Endothelial cell of coronary artery (primary cell): ENCODE results near the gene OR4S1. TPM values are rescaled to one million over a fixed set of nuclear protein-coding genes. Genes with fewer than 3 reads are reported as not detected.

ENCODE experiments used
- total RNA-seq: library from RNA; depleted of rRNA; stranded (reverse); fragments of >200 nt; gene quantifications from 2 replicates; pipeline ENCODE4 v1.2.3, GENCODE V29; 2014

The OR4S1 gene, protein sequence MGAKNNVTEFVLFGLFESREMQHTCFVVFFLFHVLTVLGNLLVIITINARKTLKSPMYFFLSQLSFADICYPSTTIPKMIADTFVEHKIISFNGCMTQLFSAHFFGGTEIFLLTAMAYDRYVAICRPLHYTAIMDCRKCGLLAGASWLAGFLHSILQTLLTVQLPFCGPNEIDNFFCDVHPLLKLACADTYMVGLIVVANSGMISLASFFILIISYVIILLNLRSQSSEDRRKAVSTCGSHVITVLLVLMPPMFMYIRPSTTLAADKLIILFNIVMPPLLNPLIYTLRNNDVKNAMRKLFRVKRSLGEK
- not detected in 2 replicates for total RNA-seq

DNA sequence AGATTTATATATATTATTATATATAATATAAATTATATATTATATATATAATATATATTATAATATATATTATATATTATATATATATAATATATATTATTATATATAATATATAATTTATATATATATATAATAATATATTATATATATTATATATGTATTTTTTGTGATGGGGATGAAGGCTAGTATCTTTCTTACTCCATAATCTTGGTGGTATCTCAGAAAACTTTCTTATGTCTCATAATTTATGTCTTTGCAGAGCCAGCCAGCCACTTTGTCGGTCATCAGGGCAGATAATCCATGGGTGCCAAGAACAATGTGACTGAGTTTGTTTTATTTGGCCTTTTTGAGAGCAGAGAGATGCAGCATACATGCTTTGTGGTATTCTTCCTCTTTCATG is at the start of gene OR4S1:
Gene OR4S1 (plus strand): TSS at position 301 of the 400 bp plus-strand sequence. CDS start 0 bp downstream, at position 301.

DNA sequence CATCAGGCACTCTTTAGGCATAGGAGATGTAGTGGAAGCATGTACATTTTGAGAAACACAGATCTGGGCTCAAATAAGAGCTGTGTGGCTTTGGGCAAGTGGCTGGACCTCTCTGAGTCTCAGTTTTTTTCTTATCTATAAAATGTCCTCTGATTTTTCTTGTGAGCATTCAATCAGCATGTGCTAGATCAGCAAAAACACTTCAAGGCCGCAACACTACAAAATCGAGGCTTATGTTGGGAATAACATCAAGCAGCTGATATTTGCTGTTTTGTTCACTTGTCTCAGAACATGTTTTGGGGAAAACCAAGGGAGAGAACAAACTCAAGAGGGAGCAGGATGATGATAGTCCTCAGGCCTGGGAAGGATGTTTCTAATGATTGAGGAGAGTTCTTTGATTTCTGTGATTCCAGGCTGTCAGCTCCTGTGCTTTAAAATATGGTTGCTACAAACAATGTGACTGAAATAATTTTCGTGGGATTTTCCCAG is 42.6 kb upstream of the OR4S1 start, which contains the start of gene OR4X1:
Gene OR4X1 (plus strand): TSS at position 439 of the 489 bp plus-strand sequence. CDS start 0 bp downstream, at position 439.

DNA sequence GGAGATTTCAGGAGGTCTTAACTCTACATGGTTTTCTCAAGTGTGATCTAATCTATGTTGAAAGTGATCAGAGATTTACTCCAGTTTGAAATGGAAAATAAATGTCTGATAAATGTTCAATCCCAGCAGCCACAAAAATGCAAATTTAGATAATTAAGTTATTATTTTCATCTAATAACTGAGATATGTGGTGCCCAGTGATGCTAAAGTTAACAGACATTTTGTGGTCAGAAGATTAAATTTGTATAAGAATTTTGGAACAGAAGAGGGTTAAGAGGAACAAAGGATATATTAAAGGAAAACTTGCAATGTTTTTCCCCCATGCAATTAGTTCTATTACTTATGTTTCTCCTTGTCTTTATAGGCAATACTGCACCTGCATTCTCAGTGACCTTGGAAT is 18.6 kb downstream of the OR4S1 start, which contains the start of gene OR4C3:
Gene OR4C3 (plus strand): TSS at position 301 of the 400 bp plus-strand sequence. CDS start 102 bp downstream, outside the sequence.

Other genes starting within 250 kb of the OR4S1 start
- not detected in 2 replicates for gene OR4B1, start 89.4 kb upstream of the OR4S1 start, total RNA-seq
- gene OR4X2, start 61.1 kb upstream of the OR4S1 start, total RNA-seq = not detected in 2 replicates
- not detected in 2 replicates for gene OR4X1, start 42.4 kb upstream of the OR4S1 start, total RNA-seq
- not detected in 2 replicates for gene OR4C3, start 18.7 kb downstream of the OR4S1 start, total RNA-seq
- gene OR4C5, start 60.2 kb downstream of the OR4S1 start, total RNA-seq = not detected in 2 replicates
- not detected in 2 replicates for gene OR4A47, start 182.6 kb downstream of the OR4S1 start, total RNA-seq